Endodermal cell (in vitro differentiated cells): ENCODE data around the gene NFATC2IP. TPM values are rescaled to one million over a fixed set of nuclear protein-coding genes. Genes with fewer than 3 reads are reported as not detected.

Experiments
- DNase-seq: peaks from one replicate; pipeline ENCODE4 v3.0.0-alpha.2; 2017
- H3K27ac ChIP-seq: 2 replicates; pipeline ENCODE4 v1.5.1; 2013; ENCODE audit warnings: mild to moderate bottlenecking, low read depth, low read length, moderate library complexity
- H3K27me3 ChIP-seq: 2 replicates; pipeline ENCODE4 v1.6.1; 2013; ENCODE audit warnings: mild to moderate bottlenecking, low read length, moderate library complexity; ENCODE audit not compliant: insufficient read depth, control insufficient read depth, poor library complexity, severe bottlenecking
- H3K36me3 ChIP-seq: 2 replicates; pipeline ENCODE4 v1.7.0; 2013; ENCODE audit warnings: mild to moderate bottlenecking, low read length, moderate library complexity; ENCODE audit not compliant: control insufficient read depth, insufficient read depth
- H3K4me1 ChIP-seq: one replicate; pipeline ENCODE4 v1.7.0; 2013; ENCODE audit warnings: low read length; ENCODE audit not compliant: control insufficient read depth, insufficient read depth
- H3K4me3 ChIP-seq: 2 replicates; pipeline ENCODE4 v1.5.1; 2013; ENCODE audit warnings: mild to moderate bottlenecking, low read length, moderate library complexity
- H3K9ac ChIP-seq: 2 replicates; pipeline ENCODE4 v1.6.1; 2013; ENCODE audit warnings: mild to moderate bottlenecking, low read length, moderate library complexity; ENCODE audit not compliant: poor library complexity, severe bottlenecking; ENCODE audit errors: extremely low read depth
- H3K9me3 ChIP-seq: 2 replicates; pipeline ENCODE4 v1.6.1; 2013; ENCODE audit warnings: mild to moderate bottlenecking, low read length, moderate library complexity; ENCODE audit not compliant: control insufficient read depth
- H3K27ac Mint-ChIP-seq: 2 replicates; pipeline ENCODE4 v1.8.0; 2020; ENCODE audit warnings: mixed read lengths
- H3K27me3 Mint-ChIP-seq: 2 replicates; pipeline ENCODE4 v1.8.0; 2021; ENCODE audit warnings: mild to moderate bottlenecking, mixed read lengths; ENCODE audit not compliant: insufficient read depth
- H3K36me3 Mint-ChIP-seq: 2 replicates; pipeline ENCODE4 v1.8.0; 2020; ENCODE audit warnings: low read depth, mixed read lengths
- H3K4me1 Mint-ChIP-seq: 2 replicates; pipeline ENCODE4 v1.8.0; 2020; ENCODE audit warnings: mixed read lengths
- H3K4me3 Mint-ChIP-seq: 2 replicates; pipeline ENCODE4 v1.8.0; 2020; ENCODE audit warnings: mild to moderate bottlenecking, moderate library complexity, mixed read lengths
- H3K9me3 Mint-ChIP-seq: 2 replicates; pipeline ENCODE4 v1.8.0; 2020; ENCODE audit warnings: mild to moderate bottlenecking, mixed read lengths
- WGBS, 2 experiments: methylation state at CpG; one replicate each; pipeline versions ENCODE4 v1.1.5 to v1.1.7; 2013; ENCODE audit warnings: missing lambda C conversion rate in 2 of 2, mixed read lengths in 1 of 2; ENCODE audit not compliant: insufficient coverage in 1 of 2, insufficient read length in 1 of 2; 5-methylcytosine and 5-hydroxymethylcytosine counted together
- total RNA-seq, 2 donors: library from RNA; stranded (reverse); fragmentation: NEBNext Ultra II Directional in 1 of 2; extraction: Animal tissue kit (Norgen Biotek cat#: 25700) in 1 of 2; gene quantifications; 2 replicates in 1 of 2; 3 replicates in 1 of 2; pipeline ENCODE4 v1.2.1, GENCODE V29; 2021
- TF ChIP-seq, protein P1 (sequence below): fragments of 200-600 bp; sonication (generic); conservative IDR thresholded peaks from 2 replicates; pipeline ENCODE4 v1.5.0; 2021; ENCODE audit warnings: antibody characterized with exemption, mild to moderate bottlenecking

The NFATC2IP gene
- total RNA-seq, 2 donors from 2014 or later = 63.7 to 65.4 TPM

DNA sequence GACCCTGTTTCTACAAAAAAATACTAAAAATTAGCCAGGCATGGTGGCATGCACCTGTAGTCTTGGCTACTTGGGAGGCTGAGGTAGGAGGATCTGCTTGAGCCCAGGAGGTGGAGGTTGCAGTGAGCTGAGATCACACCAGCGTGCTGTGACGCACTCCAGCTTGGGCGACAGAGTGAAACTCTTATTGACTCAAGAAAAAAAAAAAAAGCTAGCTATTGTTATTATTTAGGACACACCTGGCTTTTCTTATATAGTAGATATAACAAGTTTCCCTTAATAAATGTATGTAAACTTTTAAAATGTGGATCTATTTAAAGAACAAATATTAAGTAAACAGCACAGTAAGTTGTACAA is 27.5 kb upstream of the NFATC2IP start:
- H3K4me3 ChIP-seq = no peak overlapping the region
- WGBS, 2 experiments = 97 to 100% methylated on average over 1 to 3 of the region's 3 CpGs
- TF ChIP-seq, protein P1, sequence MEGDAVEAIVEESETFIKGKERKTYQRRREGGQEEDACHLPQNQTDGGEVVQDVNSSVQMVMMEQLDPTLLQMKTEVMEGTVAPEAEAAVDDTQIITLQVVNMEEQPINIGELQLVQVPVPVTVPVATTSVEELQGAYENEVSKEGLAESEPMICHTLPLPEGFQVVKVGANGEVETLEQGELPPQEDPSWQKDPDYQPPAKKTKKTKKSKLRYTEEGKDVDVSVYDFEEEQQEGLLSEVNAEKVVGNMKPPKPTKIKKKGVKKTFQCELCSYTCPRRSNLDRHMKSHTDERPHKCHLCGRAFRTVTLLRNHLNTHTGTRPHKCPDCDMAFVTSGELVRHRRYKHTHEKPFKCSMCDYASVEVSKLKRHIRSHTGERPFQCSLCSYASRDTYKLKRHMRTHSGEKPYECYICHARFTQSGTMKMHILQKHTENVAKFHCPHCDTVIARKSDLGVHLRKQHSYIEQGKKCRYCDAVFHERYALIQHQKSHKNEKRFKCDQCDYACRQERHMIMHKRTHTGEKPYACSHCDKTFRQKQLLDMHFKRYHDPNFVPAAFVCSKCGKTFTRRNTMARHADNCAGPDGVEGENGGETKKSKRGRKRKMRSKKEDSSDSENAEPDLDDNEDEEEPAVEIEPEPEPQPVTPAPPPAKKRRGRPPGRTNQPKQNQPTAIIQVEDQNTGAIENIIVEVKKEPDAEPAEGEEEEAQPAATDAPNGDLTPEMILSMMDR = no peak
- peaks cover 2% of the 10 kb centered on the region for H3K27me3 Mint-ChIP-seq
- no peaks in the 10 kb centered on the region for H3K27me3 ChIP-seq
- peaks cover 19% of the 10 kb centered on the region for H3K36me3 Mint-ChIP-seq
- no peaks in the 10 kb centered on the region for H3K9me3 ChIP-seq
- no peak overlapping the region for H3K4me3 Mint-ChIP-seq
- H3K9me3 Mint-ChIP-seq = no peaks in the 10 kb centered on the region
- H3K27ac Mint-ChIP-seq = peak overlapping the region; percentile 83
- H3K4me1 Mint-ChIP-seq = peaks cover 9% of the 10 kb centered on the region
- no peaks in the 10 kb centered on the region for H3K36me3 ChIP-seq
- no peak overlapping the region for H3K9ac ChIP-seq
- no peak overlapping the region for H3K27ac ChIP-seq
- no peak for DNase-seq
- H3K4me1 ChIP-seq = no peaks in the 10 kb centered on the region

DNA sequence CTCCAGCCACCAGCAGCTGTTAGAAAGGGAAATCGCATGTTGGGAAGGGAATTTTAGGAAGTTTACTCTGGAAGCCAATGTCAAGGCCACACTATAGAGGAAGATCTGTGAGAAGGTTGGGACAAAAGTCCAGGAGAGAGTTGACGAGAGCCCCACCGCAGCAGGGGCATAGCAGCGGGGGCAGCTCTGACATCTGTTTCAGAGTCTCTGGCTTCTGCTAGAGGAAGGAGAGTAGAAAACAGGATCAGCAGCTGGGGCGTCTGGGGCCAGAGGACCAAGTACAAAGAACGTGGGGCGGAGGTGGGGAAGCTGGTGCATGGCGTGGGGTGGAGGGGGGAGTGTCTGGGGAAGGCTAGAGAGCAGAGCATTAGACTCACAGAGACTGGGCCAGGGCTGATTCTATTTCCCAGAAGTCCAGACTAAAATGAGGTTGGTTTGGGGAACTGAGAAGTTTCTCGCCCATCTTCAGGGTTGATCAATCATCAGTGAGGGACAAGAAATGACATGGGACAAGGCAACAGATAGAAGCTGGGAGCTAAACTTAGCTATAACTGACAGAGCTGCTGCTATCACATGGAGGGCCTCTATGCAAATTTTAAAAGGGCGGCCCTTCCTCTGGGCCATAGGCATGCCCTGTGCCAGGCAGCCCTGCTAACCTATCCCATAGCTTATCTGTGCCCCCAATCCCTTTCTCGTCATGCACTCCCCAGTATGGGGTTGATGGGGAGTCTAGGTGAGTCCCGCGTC is 26.9 kb upstream of the NFATC2IP start:
- Mint-ChIP-seq H3K36me3 (peaks cover 16% of the 10 kb centered on the region), H3K9me3 (no peaks in the 10 kb centered on the region), H3K27me3 (peaks cover 2% of the 10 kb centered on the region), H3K27ac (peak overlapping the region; percentile 88), H3K4me1 (peaks cover 9% of the 10 kb centered on the region), H3K4me3 (peak overlapping the region; percentile 91)
- WGBS, 2 experiments = 79 to 92% methylated on average over 11 to 13 of the region's 13 CpGs
- Histone ChIP-seq H3K27ac (no peak overlapping the region), H3K27me3 (no peaks in the 10 kb centered on the region), H3K36me3 (no peaks in the 10 kb centered on the region), H3K9ac (no peak overlapping the region), H3K9me3 (no peaks in the 10 kb centered on the region), H3K4me3 (peak overlapping the region; percentile 86), H3K4me1 (no peaks in the 10 kb centered on the region)
- no peak for DNase-seq
- TF ChIP-seq, protein P1 = no peak

DNA sequence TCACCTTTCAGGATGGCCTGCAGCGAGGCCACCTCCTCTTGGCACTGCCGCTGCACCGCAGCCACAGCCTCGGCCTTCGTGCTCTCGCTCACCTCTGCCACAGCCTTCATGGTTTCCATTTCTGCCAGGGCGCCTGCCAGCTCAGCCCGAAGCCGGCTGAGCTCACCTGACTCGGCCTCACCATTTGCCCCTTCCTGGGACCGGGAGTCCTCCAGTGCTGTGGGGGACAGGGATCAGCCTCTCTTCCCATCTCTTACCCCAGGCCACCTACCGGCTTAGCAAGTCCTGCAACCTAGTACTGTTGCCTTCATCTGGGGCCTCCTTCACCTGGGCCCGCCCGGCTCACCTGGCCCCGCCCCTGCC is 26.4 kb upstream of the NFATC2IP start:
- H3K9me3 Mint-ChIP-seq = no peaks in the 10 kb centered on the region
- peaks cover 10% of the 10 kb centered on the region for H3K36me3 Mint-ChIP-seq
- H3K27ac Mint-ChIP-seq = peak overlapping the region; percentile 88
- Histone ChIP-seq H3K27me3 (no peaks in the 10 kb centered on the region), H3K36me3 (no peaks in the 10 kb centered on the region), H3K27ac (no peak overlapping the region), H3K4me1 (no peaks in the 10 kb centered on the region), H3K4me3 (peak overlapping the region; percentile 86), H3K9ac (no peak overlapping the region), H3K9me3 (no peaks in the 10 kb centered on the region)
- TF ChIP-seq, protein P1 = peak; percentile 73
- no peak for DNase-seq
- WGBS, 2 experiments = 31 to 55% methylated on average over 10 to 15 of the region's 15 CpGs
- H3K4me3 Mint-ChIP-seq = peak overlapping the region; percentile 91
- peaks cover 2% of the 10 kb centered on the region for H3K27me3 Mint-ChIP-seq
- H3K4me1 Mint-ChIP-seq = peaks cover 9% of the 10 kb centered on the region
